NCI-H2029 treated with DMSO at 0.1 percent for 48 hours (cell line): ENCODE results near the gene YY1.

Source experiments
- DNase-seq: peaks from one replicate; lab custom pipeline; 2025; lab: John Stamatoyannopoulos, UW

Gene YY1

GRCh38 chr14:100317389-100317788 lies 78.4 kb downstream of the YY1 start:
- DNase-seq: no peak

- DNase-seq: no peak
These were observed 79.2 kb downstream of the YY1 start for GRCh38 chr14:100317912-100318808.

GRCh38 chr14:100320157-100320856 lies 81.4 kb downstream of the YY1 start:
- no peak for DNase-seq

GRCh38 chr14:100321473-100322137 lies 82.7 kb downstream of the YY1 start:
- no peak for DNase-seq

- DNase-seq: no peak
These were observed 83.4 kb downstream of the YY1 start for GRCh38 chr14:100322138-100322957.

- no peak for DNase-seq
These were observed 84.4 kb downstream of the YY1 start, which contains the start of gene SLC25A47 for GRCh38 chr14:100323121-100323941. Gene SLC25A47, plus strand, starts transcription at chr14:100323339. Its CDS starts 76 bp downstream, at chr14:100323415.

GRCh38 chr14:100323942-100324307 lies 85.0 kb downstream of the YY1 start:
- no peak for DNase-seq

- DNase-seq: no peak
These were observed 86.3 kb downstream of the YY1 start for GRCh38 chr14:100325231-100325632.

GRCh38 chr14:100325958-100326357 lies 87.0 kb downstream of the YY1 start:
- DNase-seq: no peak

- no peak for DNase-seq
These were observed 88.2 kb downstream of the YY1 start for GRCh38 chr14:100327128-100327527.

- DNase-seq: no peak
These were observed 89.7 kb downstream of the YY1 start for GRCh38 chr14:100328495-100329163.

- DNase-seq: no peak
These were observed 90.5 kb downstream of the YY1 start for GRCh38 chr14:100329233-100330006.

- DNase-seq: no peak
These were observed 91.0 kb downstream of the YY1 start for GRCh38 chr14:100330007-100330344.

GRCh38 chr14:100330388-100330931 lies 91.5 kb downstream of the YY1 start:
- no peak for DNase-seq

- DNase-seq: no peak
These were observed 93.2 kb downstream of the YY1 start for GRCh38 chr14:100332071-100332639.
